Trophoblast cell (in vitro differentiated cells and primary cell): ENCODE data around the gene CD19.

Experiments
- DNase-seq, 2 donors: peaks; one replicate each; pipeline ENCODE4 v3.0.0-alpha.2; 2016
- H2AFZ ChIP-seq: 2 replicates; pipeline ENCODE4 v1.6.1; 2013; ENCODE audit warnings: low read length, moderate library complexity, mild to moderate bottlenecking; ENCODE audit not compliant: insufficient read depth, poor library complexity
- H2AK5ac ChIP-seq: 2 replicates; pipeline ENCODE4 v1.6.1; 2013; ENCODE audit warnings: mild to moderate bottlenecking, low read length
- H2BK120ac ChIP-seq: 2 replicates; pipeline ENCODE4 v1.6.1; 2013; ENCODE audit warnings: low read length, mild to moderate bottlenecking, moderate library complexity; ENCODE audit not compliant: insufficient read depth, poor library complexity
- H2BK12ac ChIP-seq: 2 replicates; pipeline ENCODE4 v1.6.1; 2013; ENCODE audit warnings: mild to moderate bottlenecking, low read length, moderate library complexity
- H2BK5ac ChIP-seq: 2 replicates; pipeline ENCODE4 v1.6.1; 2013; ENCODE audit warnings: low read length, low read depth, moderate library complexity, mild to moderate bottlenecking; ENCODE audit not compliant: poor library complexity
- H3K14ac ChIP-seq: 2 replicates; pipeline ENCODE4 v1.6.1; 2013; ENCODE audit warnings: mild to moderate bottlenecking, low read length
- H3K18ac ChIP-seq: 2 replicates; pipeline ENCODE4 v1.6.1; 2013; ENCODE audit warnings: mild to moderate bottlenecking, low read length
- H3K23ac ChIP-seq: 2 replicates; pipeline ENCODE4 v1.6.1; 2013; ENCODE audit warnings: low read length
- H3K27ac ChIP-seq: 2 replicates; pipeline ENCODE4 v1.5.1; 2013; ENCODE audit warnings: low read depth, mild to moderate bottlenecking, inconsistent platforms, low read length, moderate library complexity
- H3K27me3 ChIP-seq: 2 replicates; pipeline ENCODE4 v1.6.1; 2013; ENCODE audit warnings: inconsistent platforms, mild to moderate bottlenecking, low read length, moderate library complexity; ENCODE audit not compliant: insufficient read depth
- H3K36me3 ChIP-seq, 2 experiments: 1 replicate in 1 of 2; 2 replicates in 1 of 2; pipeline ENCODE4 v1.6.1; 2013; ENCODE audit warnings: low read length in 2 of 2, mild to moderate bottlenecking in 2 of 2, moderate library complexity in 1 of 2; ENCODE audit not compliant: insufficient read depth in 2 of 2, control insufficient read depth in 1 of 2
- H3K4ac ChIP-seq: 2 replicates; pipeline ENCODE4 v1.6.1; 2013; ENCODE audit warnings: low read depth, mild to moderate bottlenecking, low read length, moderate library complexity
- H3K4me1 ChIP-seq, 2 experiments: 1 replicate in 1 of 2; 2 replicates in 1 of 2; pipeline ENCODE4 v1.6.1; 2013; ENCODE audit warnings: low read length in 2 of 2, mild to moderate bottlenecking in 2 of 2, moderate library complexity in 1 of 2; ENCODE audit not compliant: insufficient read depth in 2 of 2, control insufficient read depth in 1 of 2
- H3K4me2 ChIP-seq: 2 replicates; pipeline ENCODE4 v1.6.1; 2013; ENCODE audit warnings: inconsistent platforms, mild to moderate bottlenecking, low read length, moderate library complexity
- H3K4me3 ChIP-seq: 2 replicates; pipeline ENCODE4 v1.5.1; 2013; ENCODE audit warnings: mild to moderate bottlenecking, low read depth, low read length, inconsistent platforms
- H3K79me1 ChIP-seq: one replicate; pipeline ENCODE4 v1.6.1; 2013; ENCODE audit warnings: low read length
- H3K79me2 ChIP-seq: 2 replicates; pipeline ENCODE4 v1.6.1; 2013; ENCODE audit warnings: low read length, mild to moderate bottlenecking; ENCODE audit not compliant: control insufficient read depth, insufficient read depth, poor library complexity
- H3K9ac ChIP-seq: 2 replicates; pipeline ENCODE4 v1.6.1; 2013; ENCODE audit warnings: mild to moderate bottlenecking, low read length
- H3K9me3 ChIP-seq: 2 replicates; pipeline ENCODE4 v1.6.1; 2013; ENCODE audit warnings: low read depth, mild to moderate bottlenecking, control low read depth, inconsistent platforms, low read length; ENCODE audit not compliant: insufficient read depth
- H4K12ac ChIP-seq: 2 replicates; pipeline ENCODE4 v1.6.1; 2013; ENCODE audit warnings: low read depth, mild to moderate bottlenecking, low read length, moderate library complexity
- H4K8ac ChIP-seq: 2 replicates; pipeline ENCODE4 v1.6.1; 2013; ENCODE audit warnings: low read depth, mild to moderate bottlenecking, low read length, moderate library complexity
- H4K91ac ChIP-seq: one replicate; pipeline ENCODE4 v1.6.1; 2013; ENCODE audit warnings: low read depth, mild to moderate bottlenecking, low read length, moderate library complexity
- WGBS: extraction: QIAGEN DNeasy Blood & Tissue Kit; methylation state at CpG from one replicate; pipeline ENCODE4 v1.1.7; 2013; ENCODE audit warnings: missing lambda C conversion rate; ENCODE audit not compliant: insufficient read length, insufficient coverage; ENCODE audit errors: extremely low coverage; 5-methylcytosine and 5-hydroxymethylcytosine counted together

Gene CD19

GRCh38 chr16:28923652-28924398, 7.9 kb upstream of the CD19 start:
- peak overlapping the region; percentile 75 for H3K4me3 ChIP-seq
- peak overlapping the region; percentile 94 for H2AFZ ChIP-seq
- DNase-seq, result no peak
- no CpG with 5 or more reads among the region's 13 CpGs for WGBS
- H3K23ac ChIP-seq, result no peak overlapping the region
- peak overlapping the region; percentile 78 for H2AK5ac ChIP-seq
- peaks cover 14% of the 10 kb centered on the region for H3K79me1 ChIP-seq
- H2BK5ac ChIP-seq, result peak overlapping the region; percentile 85
- H3K36me3 ChIP-seq, result peaks cover 0 to 8% of the 10 kb centered on the region in 2 experiments
- peaks cover 7% of the 10 kb centered on the region for H3K79me2 ChIP-seq
- peak overlapping the region; percentile 83 for H3K4ac ChIP-seq
- H4K12ac ChIP-seq, result peak overlapping the region; percentile 90
- peak overlapping the region; percentile 75 for H3K9ac ChIP-seq
- H2BK120ac ChIP-seq, result peak overlapping the region; percentile 74
- H3K27me3 ChIP-seq, result no peaks in the 10 kb centered on the region
- peak overlapping the region; percentile 72 for H4K91ac ChIP-seq
- H3K9me3 ChIP-seq, result peaks cover 2% of the 10 kb centered on the region
- peak overlapping the region; percentile 80 for H3K27ac ChIP-seq
- peaks cover 4 to 10% of the 10 kb centered on the region in 2 experiments for H3K4me1 ChIP-seq
- peak overlapping the region; percentile 91 for H3K4me2 ChIP-seq
- H3K18ac ChIP-seq, result peak overlapping the region; percentile 92
- H2BK12ac ChIP-seq, result peak overlapping the region; percentile 37
- H4K8ac ChIP-seq, result peak overlapping the region; percentile 93
- peak overlapping the region; percentile 90 for H3K14ac ChIP-seq

GRCh38 chr16:28924399-28924761, 7.4 kb upstream of the CD19 start:
- Histone ChIP-seq H3K4me1 (peaks cover 4 to 10% of the 10 kb centered on the region in 2 experiments), H3K27ac (peak overlapping the region; percentile 80), H4K12ac (peak overlapping the region; percentile 90), H3K79me2 (peaks cover 7% of the 10 kb centered on the region), H2AFZ (peak overlapping the region; percentile 94), H3K4me2 (peak overlapping the region; percentile 91), H4K8ac (peak overlapping the region; percentile 93), H3K36me3 (peaks cover 0 to 8% of the 10 kb centered on the region in 2 experiments), H3K79me1 (peaks cover 14% of the 10 kb centered on the region), H2AK5ac (peak overlapping the region; percentile 78), H3K9me3 (peaks cover 2% of the 10 kb centered on the region), H2BK5ac (peak overlapping the region; percentile 85), H3K27me3 (no peaks in the 10 kb centered on the region), H4K91ac (peak overlapping the region; percentile 72), H3K23ac (no peak overlapping the region), H3K9ac (peak overlapping the region; percentile 75), H2BK12ac (peak overlapping the region; percentile 37), H3K18ac (peak overlapping the region; percentile 92), H3K4ac (peak overlapping the region; percentile 83), H3K4me3 (peak overlapping the region; percentile 100), H2BK120ac (peak overlapping the region; percentile 74), H3K14ac (peak overlapping the region; percentile 90)
- no peak for DNase-seq
- WGBS, result no CpG with 5 or more reads among the region's 15 CpGs

- peak within 1 kb of the TSS; percentile 89 for H3K9ac ChIP-seq
- peak within 1 kb of the TSS; percentile 97 for H4K91ac ChIP-seq
- peaks cover 7% of the 10 kb centered on the region for H3K79me2 ChIP-seq
- H3K18ac ChIP-seq, result peak within 1 kb of the TSS; percentile 98
- H3K23ac ChIP-seq, result no peak within 1 kb of the TSS
- H2BK12ac ChIP-seq, result peak within 1 kb of the TSS; percentile 37
- peaks cover 4 to 10% of the 10 kb centered on the region in 2 experiments for H3K4me1 ChIP-seq
- peaks cover 0 to 3% of the 10 kb centered on the region in 2 experiments for H3K36me3 ChIP-seq
- peak within 1 kb of the TSS; percentile 100 for H2AFZ ChIP-seq
- H3K14ac ChIP-seq, result peak within 1 kb of the TSS; percentile 99
- peak within 1 kb of the TSS; percentile 99 for H4K8ac ChIP-seq
- H3K4me2 ChIP-seq, result peak within 1 kb of the TSS; percentile 91
- no peaks in the 10 kb centered on the region for H3K27me3 ChIP-seq
- H3K4me3 ChIP-seq, result peak within 1 kb of the TSS; percentile 100
- peak within 1 kb of the TSS; percentile 99 for H4K12ac ChIP-seq
- H3K9me3 ChIP-seq, result peaks cover 2% of the 10 kb centered on the region
- H2AK5ac ChIP-seq, result peak within 1 kb of the TSS; percentile 78
- H2BK120ac ChIP-seq, result peak within 1 kb of the TSS; percentile 94
- no CpG with 5 or more reads among the region's 66 CpGs for WGBS
- peak; percentile 99 for DNase-seq
- H2BK5ac ChIP-seq, result peak within 1 kb of the TSS; percentile 98
- peak within 1 kb of the TSS; percentile 86 for H3K4ac ChIP-seq
- H3K79me1 ChIP-seq, result peaks cover 14% of the 10 kb centered on the region
- H3K27ac ChIP-seq, result peak within 1 kb of the TSS; percentile 100
These were observed 6.9 kb upstream of the CD19 start, which contains the start of gene RABEP2 for GRCh38 chr16:28924762-28925385. TSS of gene RABEP2 (minus strand) at chr16:28925238. CDS start at chr16:28925163, 75 bp downstream.

GRCh38 chr16:28925386-28926228, 6.2 kb upstream of the CD19 start:
- H3K79me1 ChIP-seq, result peaks cover 14% of the 10 kb centered on the region
- peak overlapping the region; percentile 97 for H4K91ac ChIP-seq
- peaks cover 7% of the 10 kb centered on the region for H3K79me2 ChIP-seq
- peak overlapping the region; percentile 99 for H4K8ac ChIP-seq
- H2BK120ac ChIP-seq, result peak overlapping the region; percentile 94
- H3K4me3 ChIP-seq, result peak overlapping the region; percentile 83
- H2AFZ ChIP-seq, result peak overlapping the region; percentile 93
- no CpG with 5 or more reads among the region's 48 CpGs for WGBS
- H3K18ac ChIP-seq, result peak overlapping the region; percentile 98
- no peak overlapping the region for H3K23ac ChIP-seq
- H2AK5ac ChIP-seq, result peak overlapping the region; percentile 57
- H3K27me3 ChIP-seq, result no peaks in the 10 kb centered on the region
- peaks cover 2% of the 10 kb centered on the region for H3K9me3 ChIP-seq
- no peak overlapping the region for H2BK12ac ChIP-seq
- H2BK5ac ChIP-seq, result peak overlapping the region; percentile 98
- H3K36me3 ChIP-seq, result peaks cover 0 to 3% of the 10 kb centered on the region in 2 experiments
- peaks cover 4 to 10% of the 10 kb centered on the region in 2 experiments for H3K4me1 ChIP-seq
- H3K4ac ChIP-seq, result peak overlapping the region; percentile 86
- H3K4me2 ChIP-seq, result peak overlapping the region; percentile 84
- peak in 1 of 2 donors; percentile 70 for DNase-seq
- H3K27ac ChIP-seq, result peak overlapping the region; percentile 100
- H4K12ac ChIP-seq, result peak overlapping the region; percentile 99
- H3K9ac ChIP-seq, result peak overlapping the region; percentile 89
- H3K14ac ChIP-seq, result peak overlapping the region; percentile 99
